GM18508 (cell line): ENCODE data around the gene CCDC82.

Experiments
- ATAC-seq: cut with Tn5 transposase; IDR thresholded peaks from one replicate; pipeline ENCODE4 v1.9.1; 2021; ENCODE audit warnings: moderate number of reproducible peaks; ENCODE audit not compliant: insufficient read depth, unreplicated experiment

CCDC82 gene

GRCh38 chr11:96366024-96366423, 23.7 kb downstream of the CCDC82 start:
- ATAC-seq: no peak

DNA sequence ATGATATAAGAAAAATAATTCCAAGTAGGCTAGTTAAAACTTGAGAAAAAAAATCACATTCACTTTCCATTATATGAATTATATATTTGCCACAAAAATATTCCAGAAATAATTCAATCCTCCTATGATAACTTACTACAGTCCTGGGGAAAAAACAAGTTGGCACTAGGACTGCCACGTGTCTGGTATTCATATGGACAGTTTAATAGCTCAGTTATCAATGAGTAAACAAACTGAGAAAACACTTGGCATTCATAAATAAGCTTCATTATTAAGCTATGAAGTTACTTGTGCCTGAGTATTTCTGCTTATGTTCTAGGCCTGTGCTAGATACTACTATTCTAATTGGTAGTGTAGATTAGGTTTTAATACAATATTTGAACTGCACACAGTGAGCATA, 24.2 kb downstream of the CCDC82 start:
- no peak for ATAC-seq

GRCh38 chr11:96361778-96362177, 27.9 kb downstream of the CCDC82 start:
- ATAC-seq: no peak

GRCh38 chr11:96358321-96358720, 31.4 kb downstream of the CCDC82 start:
- ATAC-seq: no peak

DNA sequence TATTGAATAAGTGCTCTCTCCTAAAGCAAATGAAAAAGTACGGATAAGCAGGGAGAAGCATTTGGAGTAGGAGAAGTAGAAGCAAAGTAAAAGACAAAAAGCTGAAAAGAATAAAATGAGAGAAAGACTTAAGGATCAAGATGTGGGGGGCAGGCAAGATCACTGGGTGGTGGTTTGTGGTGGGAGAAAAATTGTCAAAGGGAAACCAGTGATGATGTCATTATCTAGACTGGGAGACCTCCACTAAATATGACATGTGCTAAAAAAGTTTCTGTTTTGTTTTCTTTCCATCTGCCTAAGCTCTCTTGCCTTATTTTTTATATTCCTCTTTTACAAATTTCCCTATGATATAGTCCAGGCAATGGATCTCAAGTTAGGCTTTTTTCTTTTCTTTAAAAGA, 31.9 kb downstream of the CCDC82 start:
- ATAC-seq: no peak

DNA sequence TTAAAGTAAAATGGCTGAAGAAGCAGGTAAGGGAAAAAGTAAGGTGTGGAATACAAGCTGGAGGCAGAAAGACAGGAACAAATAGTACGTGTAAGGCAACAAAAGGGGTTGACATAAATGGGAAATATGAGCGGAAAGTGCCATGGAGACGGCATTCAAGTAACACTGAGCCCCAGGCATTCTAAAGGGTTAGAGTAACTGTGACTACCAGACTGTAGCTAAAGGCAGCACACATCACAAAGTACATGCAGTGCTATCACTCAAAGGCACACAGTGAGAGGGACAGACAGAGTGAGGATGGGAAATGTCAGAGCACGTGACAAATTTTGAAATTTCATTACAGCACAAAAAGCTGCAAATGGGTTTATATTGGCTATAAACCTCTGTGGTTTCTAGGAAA, 32.9 kb downstream of the CCDC82 start:
- ATAC-seq: no peak

DNA sequence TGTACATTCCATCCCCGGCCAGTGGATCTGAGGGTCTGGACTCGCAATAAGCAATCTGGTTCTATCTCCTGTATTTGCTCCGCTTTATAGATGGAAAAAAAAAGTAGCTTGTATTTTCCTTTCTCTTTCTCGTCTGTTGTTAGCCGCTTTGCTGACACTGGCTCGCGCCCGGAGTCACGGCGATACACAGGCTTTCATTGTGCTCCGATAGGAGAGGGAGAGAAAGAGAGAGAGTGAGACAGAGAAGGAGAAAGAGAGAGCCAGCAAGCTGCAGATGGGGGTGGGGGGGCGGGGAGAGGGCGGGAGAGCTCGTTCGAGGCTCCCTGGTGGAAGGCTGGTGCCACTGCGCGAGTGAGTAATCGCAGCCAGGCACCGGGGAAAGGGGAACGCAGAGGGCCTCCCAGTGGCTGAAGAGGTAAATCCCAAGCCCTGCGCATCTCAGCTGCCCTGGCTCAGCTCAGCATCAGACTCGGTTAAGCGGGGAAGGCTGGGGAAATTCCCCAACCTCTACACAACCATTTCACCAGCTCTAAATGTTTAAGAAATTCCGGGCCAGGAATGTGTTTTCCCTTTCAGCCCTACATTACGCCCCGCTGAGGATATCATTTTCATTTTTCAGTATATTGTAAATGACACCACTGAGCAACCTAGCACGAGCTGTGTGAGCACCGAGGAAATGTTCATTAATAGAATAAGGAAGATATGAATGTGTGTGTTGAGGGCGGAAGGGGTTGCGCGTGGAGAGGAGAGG, 46.6 kb downstream of the CCDC82 start, which contains the start of gene MAML2:
TSS of gene MAML2 (minus strand) at position 235 of the 751 bp plus-strand sequence. CDS start 1,300 bp downstream, outside the sequence.
- peak; percentile 56 for ATAC-seq

GRCh38 chr11:96342014-96342960, 47.4 kb downstream of the CCDC82 start:
- ATAC-seq: no peak

GRCh38 chr11:96341211-96342013, 48.3 kb downstream of the CCDC82 start:
- peak; percentile 22 for ATAC-seq

DNA sequence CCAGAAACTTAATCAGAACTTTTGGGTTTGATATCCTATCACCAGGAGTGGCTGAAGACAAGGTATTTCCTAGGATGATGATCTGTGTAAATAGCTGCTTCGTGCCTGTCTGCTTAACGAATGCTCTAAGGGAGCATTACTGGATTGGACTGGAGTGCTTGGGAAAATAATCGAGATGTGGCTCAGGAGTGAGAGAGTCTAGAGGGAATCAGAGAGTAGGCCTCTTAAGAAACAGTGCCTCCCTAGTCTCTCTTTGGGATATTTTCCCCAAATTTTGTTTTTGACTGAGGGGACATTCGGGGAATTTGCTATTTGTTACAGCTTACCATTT, 49.2 kb downstream of the CCDC82 start:
- ATAC-seq: no peak

DNA sequence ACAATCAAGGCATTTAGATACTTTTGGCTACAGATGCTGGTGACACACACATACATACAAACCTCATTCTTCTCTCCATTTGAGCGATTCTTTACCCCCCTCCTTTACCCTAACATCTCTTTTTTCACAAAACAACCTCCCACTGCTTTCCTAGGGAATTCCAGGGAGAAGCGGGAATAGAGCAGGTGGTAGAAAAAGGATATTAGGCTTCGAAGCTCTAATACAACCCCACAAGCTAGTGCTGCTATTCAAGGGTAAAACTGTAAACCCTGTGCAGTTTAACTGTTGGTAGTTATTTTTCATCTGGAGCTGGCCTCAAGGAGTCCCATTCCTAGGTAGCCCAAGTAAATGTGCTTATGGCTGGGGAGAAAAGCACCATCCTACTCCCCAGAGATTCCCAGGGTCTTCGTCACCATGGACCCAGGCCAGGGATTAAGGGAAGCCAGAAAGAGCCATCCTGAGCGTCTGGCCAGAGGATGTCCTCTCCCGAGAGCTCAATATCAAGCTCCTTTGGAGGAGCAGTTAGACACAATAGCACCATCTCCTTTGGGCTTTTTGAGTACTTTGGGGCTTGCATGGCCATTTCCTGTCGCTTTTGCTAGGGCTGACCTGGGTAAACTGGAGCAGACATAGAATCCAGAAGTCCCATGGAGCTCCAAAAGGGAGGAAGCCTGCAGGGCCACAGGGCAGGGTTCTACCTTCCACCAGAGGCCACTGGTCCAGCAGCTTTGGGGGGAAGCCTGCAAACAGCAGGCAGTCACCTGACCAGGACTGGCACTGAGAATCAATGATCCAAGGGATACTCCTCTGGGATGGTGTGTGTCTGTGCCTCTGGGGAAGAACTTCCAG, 49.8 kb downstream of the CCDC82 start:
- no peak for ATAC-seq

DNA sequence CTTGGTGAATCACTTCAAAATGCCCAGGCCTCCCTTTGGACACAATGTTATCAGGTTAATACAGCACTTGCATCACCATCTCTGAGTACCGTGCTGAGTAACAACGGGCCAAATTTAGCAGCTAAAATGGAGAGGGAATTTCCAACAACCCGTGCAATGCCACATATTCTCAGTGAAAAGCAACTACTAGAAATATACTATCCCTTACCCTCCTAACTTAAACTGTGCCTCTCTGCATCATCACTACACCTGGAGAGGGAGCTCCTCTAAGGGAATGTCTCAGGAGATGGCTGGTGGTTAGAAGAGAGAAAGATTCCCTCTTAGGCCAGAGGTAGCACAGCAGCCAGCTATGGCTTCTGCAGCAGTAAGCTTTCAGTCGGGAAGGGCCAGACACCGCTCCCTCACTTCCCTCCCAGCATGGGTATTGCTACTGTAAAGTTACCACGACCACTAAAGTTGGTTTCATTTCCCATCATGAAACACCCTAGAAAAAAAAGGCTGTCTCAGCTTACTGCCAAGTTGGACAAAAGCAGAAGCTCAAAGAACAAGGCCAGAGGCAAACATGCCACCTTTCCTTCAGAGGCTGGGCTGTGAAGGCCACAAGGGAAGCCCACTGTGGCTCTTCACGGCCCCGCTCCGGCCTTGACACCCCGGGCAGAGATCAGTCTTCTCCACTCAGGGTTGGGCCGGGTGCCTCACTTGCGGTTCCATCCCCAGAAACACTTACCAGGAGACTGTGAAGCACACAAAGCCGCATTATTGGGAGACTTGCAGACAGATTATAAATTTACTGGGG, 50.6 kb downstream of the CCDC82 start:
- peak; percentile 39 for ATAC-seq

DNA sequence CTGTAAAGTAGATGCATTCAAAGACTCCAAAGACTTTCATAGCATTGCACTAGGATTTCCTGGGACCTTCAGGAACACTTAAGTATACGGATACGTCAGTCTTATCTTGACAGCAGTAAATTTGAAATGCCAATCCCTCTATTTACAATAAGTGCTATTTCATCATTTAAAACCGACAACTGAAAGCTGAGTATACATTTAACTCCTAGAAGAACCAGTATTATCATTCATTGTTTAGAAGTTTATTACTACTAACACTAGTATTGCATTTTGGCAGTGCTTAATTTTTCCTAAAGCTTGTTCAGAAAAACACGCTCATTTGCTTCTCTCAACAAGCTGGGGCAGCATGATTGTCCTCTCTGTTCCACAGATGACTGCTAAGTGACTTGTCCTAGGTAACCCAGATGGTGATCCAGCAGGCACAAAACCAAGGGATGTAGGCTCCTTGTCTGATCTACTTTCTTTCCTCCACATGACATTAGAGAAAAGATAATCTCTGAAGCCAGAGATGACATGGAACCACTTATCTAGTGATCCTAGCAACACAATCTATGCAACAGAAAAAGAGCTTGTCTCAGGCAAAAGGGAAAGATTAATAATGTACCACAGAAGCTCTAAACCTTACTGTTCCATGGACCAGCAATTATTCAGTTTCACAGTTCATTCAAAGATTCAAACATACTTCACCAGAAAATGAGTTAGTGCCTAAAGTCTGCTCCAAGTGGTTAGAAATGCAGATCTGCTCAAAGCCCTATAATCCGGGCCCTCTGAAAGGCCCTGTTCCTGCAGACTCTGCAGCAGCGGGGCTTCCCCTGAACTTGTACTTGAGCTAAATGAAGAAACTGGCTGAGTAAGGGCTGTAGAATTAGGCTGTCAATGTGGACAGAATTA, 51.9 kb downstream of the CCDC82 start:
- peak; percentile 20 for ATAC-seq

DNA sequence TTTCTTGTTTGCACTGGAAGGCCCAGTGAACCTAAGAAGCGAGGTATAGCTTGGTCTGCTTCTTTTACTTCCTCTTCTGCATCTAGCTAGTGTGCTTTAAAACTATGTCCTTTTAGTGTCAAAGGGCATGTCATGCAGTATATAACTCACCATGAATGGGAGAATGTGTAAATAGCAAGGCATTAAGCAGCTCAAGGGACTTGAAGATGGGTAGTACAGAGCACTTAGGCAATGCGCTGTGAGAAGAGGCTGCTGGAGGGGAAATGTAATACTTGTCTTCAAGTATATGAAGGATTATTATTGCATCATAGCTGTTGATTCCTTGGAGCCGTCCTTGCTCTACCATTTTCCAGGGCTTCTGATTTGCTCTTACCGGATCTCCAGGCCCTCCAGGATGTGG, 54.3 kb downstream of the CCDC82 start:
- ATAC-seq: no peak

DNA sequence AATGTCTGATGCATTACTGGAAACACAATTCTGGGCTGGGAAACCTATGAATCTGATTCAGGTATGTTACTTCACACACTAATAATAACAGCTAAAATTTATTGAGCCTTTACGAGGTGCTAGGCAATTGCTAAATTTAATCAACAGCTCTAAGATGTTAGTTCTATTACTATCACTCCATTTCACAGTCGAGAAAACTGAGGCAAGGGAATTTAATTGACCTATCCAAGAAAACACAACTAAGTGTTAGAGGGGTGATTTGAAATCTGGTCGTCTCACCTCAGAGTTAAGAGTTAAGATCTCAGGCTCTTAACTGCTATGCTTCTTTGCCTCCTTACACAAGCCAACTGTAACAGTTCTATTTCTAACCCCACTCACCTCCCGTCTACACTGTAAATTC, 55.5 kb downstream of the CCDC82 start:
- ATAC-seq: no peak

GRCh38 chr11:96333191-96333719, 56.5 kb downstream of the CCDC82 start:
- ATAC-seq: no peak

DNA sequence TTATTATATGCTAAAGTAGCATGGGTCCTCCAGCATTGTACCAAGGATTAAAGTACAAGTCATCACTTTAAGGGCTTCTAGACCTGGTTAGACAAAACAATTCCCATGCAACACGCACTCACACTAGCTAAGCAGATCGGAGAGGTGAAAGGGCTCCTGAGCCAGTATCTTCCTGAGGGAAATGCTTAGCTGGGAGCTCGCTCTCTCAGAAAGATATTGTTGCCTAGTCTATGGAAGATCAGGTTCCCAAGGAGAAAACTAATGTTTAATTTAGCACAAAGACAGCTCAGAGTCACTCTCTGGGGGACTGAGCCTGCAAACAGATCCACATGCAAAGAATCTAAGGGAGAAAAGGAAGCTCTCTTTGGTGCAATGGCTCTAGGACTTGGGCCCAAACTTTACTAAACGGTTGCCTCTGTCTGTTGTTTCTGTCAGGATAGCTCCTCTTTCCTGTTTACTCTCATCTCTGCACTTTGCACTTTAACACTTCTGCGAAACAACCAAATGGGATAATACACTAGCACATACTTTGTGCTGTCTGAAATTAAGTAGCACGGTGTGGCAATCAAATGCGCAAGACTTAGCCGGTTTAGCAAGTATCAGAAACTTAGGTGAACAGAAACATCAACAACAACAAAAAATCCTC, 57.5 kb downstream of the CCDC82 start:
- ATAC-seq: no peak
